Stimulated activated CD8-positive, alpha-beta memory T cell treated with anti-CD3 and anti-CD28 coated beads, Interleukin-12 subunit alpha, Interleukin-12 subunit beta, amount 100 ng/mL, for 24 hours (primary cell): Measurements from ENCODE around the gene ZWILCH.
"Not testable (repeated sequence)": the region's sequence is repeated elsewhere in the genome, so short reads cannot be mapped to it uniquely, and the experiment has no call there.

Experiments used
- DNase-seq: peaks from one replicate; pipeline ENCODE4 v3.0.0-alpha.2; 2020; ENCODE audit errors: extremely low read depth

ZWILCH gene

GRCh38 chr15:66504563-66505429, at the start of gene ZWILCH, which contains the start of gene RPL4:
Gene ZWILCH, plus strand, starts transcription at chr15:66505326. Its CDS starts 13 bp downstream, at chr15:66505339.
Gene RPL4, minus strand, starts transcription at chr15:66504855. Its CDS starts 65 bp downstream, at chr15:66504790.
- peak; percentile 61 for DNase-seq

GRCh38 chr15:66456211-66456610, 48.9 kb upstream of the ZWILCH start:
- DNase-seq = no peak

GRCh38 chr15:66459818-66460615, 45.1 kb upstream of the ZWILCH start:
- DNase-seq = no peak

GRCh38 chr15:66461294-66461693, 43.8 kb upstream of the ZWILCH start:
- not testable (repeated sequence) for DNase-seq

- no peak for DNase-seq
Measured at GRCh38 chr15:66461917-66462316, 43.2 kb upstream of the ZWILCH start.

- DNase-seq = no peak
Measured at GRCh38 chr15:66462627-66463026, 42.5 kb upstream of the ZWILCH start.

GRCh38 chr15:66465294-66465693, 39.8 kb upstream of the ZWILCH start:
- DNase-seq = not testable (repeated sequence)

GRCh38 chr15:66467162-66468040, 37.7 kb upstream of the ZWILCH start:
- DNase-seq = not testable (repeated sequence)

- DNase-seq = not testable (repeated sequence)
Measured at GRCh38 chr15:66470825-66471224, 34.3 kb upstream of the ZWILCH start.

GRCh38 chr15:66472176-66472999, 32.7 kb upstream of the ZWILCH start:
- DNase-seq = no peak

- no peak for DNase-seq
Measured at GRCh38 chr15:66474135-66474534, 31.0 kb upstream of the ZWILCH start.

GRCh38 chr15:66474963-66475362, 30.2 kb upstream of the ZWILCH start:
- no peak for DNase-seq

GRCh38 chr15:66476535-66476934, 28.6 kb upstream of the ZWILCH start:
- no peak for DNase-seq

- DNase-seq = no peak
Measured at GRCh38 chr15:66477011-66477410, 28.1 kb upstream of the ZWILCH start.

GRCh38 chr15:66480267-66480666, 24.9 kb upstream of the ZWILCH start:
- no peak for DNase-seq

- DNase-seq = no peak
Measured at GRCh38 chr15:66481107-66481856, 23.8 kb upstream of the ZWILCH start.

GRCh38 chr15:66482539-66482938, 22.6 kb upstream of the ZWILCH start:
- DNase-seq = no peak

GRCh38 chr15:66483131-66483566, 22.0 kb upstream of the ZWILCH start:
- DNase-seq = no peak

- DNase-seq = no peak
Measured at GRCh38 chr15:66484539-66485112, 20.5 kb upstream of the ZWILCH start.

GRCh38 chr15:66486887-66487286, 18.2 kb upstream of the ZWILCH start:
- DNase-seq = no peak
